Measurements from ENCODE around the gene DBET.
"Not testable (repeated sequence)": the region's sequence is repeated elsewhere in the genome, so short reads cannot be mapped to it uniquely, and the experiment has no call there.

DBET gene

GRCh38 chr4:190064342-190064741 is at the start of gene DBET:
Gene DBET (plus strand): TSS chr4:190064502.
- not testable (repeated sequence) for DNase-seq

DNA sequence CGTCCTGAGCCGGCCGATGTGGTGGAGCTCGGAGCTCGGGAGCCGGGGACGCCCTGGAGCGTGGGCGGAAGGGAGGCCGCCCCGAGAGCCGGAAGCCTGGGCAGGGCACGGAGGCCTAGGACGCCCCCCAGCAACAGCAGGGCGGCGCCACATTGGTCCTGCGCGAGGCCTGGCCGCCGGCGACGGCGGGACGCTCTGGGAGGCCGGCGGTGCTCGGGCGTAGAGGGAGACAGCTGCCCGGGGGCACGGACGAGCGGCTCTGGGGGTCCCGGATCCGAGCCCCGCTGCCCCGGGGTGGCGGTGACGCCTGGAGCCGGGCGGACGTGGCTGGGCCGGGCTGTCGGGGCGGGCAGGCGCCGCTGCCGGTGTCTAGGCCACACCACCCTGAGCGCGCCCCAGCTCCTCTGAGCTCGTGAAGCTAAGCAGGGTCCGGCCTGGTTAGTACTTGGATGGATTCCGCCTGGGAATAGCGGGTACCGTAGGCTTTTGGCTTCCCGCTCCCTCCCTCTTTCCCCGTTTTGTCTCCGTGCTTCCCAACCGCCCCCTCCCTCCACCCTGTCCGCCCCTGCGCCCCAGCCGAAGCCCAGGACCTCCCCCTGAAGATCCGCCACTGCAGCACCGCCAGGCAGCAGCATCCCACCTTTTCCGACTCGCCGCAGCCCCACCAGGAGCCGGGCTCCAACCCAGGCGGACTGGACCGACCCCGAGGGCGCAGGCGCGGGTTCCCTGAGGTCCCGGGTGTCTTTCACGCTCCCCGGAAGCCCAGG is 49.3 kb upstream of the DBET start:
- DNase-seq = no peak

DNA sequence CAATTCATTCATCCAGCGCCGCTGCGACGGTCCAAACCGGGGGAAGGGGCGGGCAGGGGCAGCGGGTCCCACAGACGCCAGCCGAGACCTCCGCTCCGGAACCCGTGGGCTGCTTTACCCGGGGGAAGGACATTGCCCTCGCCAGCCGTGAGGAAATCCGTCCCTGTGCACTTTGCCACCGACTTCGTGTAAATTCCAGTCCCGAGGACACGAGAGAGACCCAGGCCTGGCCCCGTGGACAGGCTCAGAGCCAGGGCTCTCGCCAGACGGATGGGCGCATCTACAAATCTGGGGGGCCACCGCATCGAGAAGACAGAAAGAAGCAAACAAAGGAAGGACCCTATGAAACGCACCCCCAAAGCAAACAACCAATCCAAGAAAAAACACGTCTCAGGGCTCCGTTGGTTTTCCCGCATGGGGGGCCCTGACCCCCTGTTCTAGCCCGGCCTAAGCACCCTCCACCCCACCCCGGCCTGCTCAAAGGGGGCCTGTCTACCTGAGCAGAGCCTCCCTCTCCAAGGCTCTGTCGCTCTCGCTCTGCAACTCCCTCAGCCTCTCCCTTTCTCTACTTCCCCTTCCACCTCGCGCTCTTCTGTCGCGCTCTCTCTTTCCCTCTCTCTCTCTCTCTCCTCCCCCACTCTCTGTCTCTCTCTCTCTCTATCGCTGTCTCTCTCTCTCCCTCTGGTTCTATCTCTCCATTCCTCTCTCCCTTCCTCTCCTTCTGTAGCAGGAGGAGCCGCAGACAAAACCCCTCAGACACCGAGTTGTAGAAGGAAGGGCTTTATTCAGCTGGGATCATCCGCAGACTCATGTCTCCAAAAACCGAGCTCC is 48.5 kb upstream of the DBET start:
- no peak for DNase-seq

DNA sequence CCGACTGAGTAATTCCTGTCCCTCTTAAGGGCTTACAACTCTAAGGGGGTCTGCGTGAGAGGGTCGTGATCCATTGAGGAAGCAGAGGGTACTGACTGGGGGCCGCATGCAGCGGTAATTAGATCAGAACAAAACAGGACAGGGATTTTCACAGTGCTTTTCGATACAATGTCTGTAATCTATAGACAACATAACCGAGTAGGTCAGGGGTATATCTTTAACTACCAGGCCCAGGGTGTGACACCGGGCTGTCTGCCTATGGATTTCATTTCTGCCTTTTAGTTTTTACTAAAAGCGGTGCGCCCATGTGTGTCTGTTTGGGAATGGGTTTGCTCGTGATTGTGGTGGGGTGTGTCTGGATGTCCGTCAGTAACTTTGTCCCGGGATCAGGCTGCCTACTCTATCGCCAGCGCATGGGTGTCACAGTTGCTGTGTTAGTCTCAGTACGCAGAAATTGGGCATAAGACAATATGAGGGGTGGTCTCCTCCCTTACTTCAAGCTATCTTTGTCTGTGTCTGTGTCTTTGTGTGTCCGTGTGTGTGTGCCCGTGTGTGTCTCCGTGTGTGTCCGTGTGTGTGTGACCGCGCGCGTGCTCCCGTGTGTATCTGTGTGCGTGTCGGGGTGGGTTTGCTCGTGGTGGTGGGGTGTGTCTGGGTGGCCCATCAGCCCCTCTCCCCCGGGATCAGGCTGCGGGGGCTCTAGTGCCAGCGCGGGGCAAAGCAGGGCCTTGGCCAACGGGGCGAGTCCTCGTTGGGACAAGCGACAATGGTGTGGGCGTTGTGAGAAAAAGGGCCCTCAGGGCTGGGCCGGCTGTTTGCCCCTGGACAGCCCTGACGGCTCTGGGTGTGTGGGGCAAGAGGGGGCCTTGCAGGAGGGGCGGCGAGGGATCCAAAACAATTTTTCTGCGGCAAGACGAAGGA is 47.7 kb upstream of the DBET start:
- DNase-seq = no peak

DNA sequence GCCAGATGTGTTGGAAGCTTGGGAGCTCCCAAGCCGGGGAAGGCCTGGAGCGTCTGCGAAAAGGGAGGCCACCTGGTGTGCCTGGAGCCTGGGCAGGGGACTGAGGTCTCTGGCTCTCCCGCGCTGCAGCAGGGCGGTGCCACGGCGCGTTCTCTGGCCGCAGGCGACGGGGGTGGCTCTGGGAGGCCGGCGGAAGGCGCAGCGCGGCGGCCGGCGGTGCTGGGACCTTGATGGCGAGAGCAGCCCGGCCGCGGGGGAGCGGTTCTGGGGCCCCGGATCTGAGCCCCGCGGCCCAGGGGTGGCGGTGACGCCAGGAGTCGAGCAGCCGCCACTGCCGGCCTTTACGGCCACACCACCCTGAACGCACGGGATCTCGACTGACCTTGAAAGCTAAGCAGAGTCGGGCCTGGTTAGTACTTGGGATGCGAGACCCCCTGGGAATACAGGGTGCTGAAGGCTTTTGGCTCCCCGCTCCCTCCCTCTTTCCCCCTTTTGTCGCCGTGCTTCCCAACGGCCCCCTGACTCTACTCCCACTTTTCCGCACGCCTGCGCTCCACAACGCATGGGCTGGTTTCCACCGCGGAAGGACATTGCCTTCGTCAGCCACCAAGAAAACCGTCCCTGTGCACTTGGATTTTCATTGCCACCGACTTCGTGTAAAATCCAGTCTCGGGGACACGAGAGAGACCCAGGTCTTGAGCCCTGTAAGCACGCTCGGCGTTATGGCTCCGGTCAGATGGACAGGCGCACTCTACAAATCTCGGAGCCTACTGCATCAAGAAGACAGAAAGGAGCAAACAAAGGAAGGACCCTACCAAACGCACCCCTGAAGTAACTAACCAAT is 46.7 kb upstream of the DBET start:
- DNase-seq = no peak

DNA sequence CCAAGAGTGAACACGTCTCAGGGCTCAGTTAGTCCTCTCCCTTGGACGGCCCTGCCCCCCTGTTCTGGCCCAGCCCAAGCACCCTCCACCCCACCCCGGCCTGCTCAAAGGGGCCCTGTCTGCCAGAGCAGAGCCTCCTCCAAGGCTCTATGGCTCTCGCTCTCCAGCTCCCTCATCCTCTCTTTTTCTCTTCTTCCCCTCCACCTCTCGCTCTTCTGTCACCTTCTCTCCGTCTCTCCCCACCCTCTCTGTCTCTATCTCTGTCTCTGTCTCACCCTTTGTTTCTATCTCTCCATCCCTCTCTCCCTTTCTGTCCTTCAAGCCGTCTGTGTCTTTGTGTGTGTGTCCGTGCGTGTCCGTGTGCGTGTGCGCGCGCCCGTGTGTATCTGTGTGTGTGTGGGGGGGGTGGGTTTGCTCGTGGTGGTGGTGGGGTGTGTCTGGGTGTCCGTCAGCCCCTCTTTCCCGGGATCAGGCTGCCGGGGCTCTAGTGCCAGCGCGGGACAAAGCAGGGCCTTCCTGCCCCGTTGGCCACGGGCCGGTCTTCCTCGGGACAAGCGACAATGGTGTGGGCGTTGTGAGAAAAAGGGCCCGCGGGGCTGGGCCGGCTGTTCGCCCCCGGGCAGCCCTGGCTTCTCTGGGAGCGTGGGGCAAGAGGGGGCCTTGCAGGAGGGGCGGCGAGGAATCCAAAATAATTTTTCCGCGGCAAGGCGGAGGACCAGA is 45.9 kb upstream of the DBET start:
- DNase-seq = no peak

GRCh38 chr4:190019023-190019858 is 45.1 kb upstream of the DBET start:
- DNase-seq = no peak

DNA sequence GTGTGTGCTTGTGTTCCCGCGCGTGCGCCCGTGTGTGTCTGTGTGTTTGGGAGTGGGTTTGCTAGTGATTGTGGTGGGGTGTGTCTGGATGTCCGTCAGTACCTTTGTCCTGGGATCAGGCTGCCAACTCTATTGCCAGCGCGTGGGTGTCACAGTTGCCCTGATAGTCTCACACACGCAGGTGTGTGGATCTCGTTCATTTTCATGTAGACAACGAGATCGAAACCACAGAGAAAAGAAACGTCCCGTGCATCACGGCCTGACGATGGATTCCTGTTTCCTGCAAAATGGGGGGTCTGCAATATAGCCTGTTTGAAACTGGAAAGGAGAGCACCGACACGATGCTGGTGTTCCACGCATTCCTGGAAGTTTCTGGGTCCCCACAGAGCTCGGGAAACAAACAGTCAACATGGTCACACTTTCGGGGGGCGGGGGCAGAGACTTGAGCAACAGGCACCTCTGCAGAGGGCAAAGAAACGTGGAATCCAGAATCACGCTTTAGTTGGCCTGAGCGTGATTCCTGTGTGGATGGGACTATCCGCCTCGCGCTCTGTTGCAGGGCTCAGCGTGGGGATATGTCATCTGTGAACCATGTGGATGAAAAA is 44.3 kb upstream of the DBET start:
- not testable (repeated sequence) for DNase-seq

- no peak for DNase-seq
These were observed 43.2 kb upstream of the DBET start for GRCh38 chr4:190020790-190021717.

- DNase-seq = not testable (repeated sequence)
These were observed 42.3 kb upstream of the DBET start for GRCh38 chr4:190021973-190022372.

DNA sequence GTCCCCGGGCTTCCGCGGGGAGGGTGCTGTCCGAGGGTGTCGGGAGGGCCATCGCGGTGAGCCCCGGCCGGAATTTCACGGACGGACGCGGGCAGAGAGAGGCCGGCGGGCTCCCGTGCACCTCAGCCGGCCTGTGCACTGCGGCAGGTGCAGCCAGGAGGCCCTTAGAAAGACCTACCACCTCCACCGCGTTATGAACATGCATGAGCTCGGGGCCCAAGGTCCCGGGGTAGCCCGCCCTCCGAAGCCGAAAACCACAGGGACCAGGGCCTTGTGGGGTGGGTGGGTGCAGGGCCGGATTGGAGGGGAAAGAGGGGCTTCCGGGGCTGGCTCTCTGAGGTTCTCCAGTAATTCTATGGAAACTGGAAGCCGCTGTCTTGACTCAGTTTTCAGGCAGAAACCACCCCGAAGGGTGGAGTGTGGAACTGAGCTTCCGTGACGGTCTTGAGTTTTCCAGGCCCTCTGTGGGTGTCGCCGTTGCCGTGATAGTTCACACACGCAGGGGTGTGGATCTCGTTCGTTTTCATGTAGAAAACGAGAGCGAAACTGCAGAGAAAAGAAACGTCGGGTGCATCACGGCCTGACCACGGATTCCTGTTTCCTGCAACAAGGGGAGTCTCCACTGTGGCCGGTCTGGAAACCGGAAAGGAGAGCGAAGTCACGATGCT is 41.6 kb upstream of the DBET start:
- not testable (repeated sequence) for DNase-seq

GRCh38 chr4:190027156-190027555 is 37.1 kb upstream of the DBET start, which contains the start of gene FRG2:
Gene FRG2 (minus strand): TSS chr4:190027256. CDS start chr4:190027204, 52 bp downstream.
- DNase-seq = not testable (repeated sequence)

DNA sequence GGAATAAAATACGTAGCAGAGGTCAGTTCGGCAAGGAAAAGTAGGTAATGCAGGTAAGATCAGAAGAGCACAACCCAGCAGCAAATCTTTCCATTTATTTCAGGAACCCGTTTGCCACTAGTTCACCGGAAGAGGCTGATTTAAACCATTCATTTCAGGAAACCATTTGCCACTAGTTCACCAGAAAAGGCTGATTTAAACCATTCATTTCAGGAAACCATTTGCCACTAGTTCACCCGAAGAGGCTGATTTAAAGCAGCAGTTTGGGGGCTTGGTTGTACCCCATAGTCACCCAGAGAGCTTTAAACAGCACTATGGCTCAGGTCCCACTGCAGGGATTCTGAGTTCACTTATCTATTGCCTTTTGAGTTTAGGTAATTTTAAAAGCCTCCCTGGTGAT is 33.0 kb upstream of the DBET start:
- DNase-seq = not testable (repeated sequence)

DNA sequence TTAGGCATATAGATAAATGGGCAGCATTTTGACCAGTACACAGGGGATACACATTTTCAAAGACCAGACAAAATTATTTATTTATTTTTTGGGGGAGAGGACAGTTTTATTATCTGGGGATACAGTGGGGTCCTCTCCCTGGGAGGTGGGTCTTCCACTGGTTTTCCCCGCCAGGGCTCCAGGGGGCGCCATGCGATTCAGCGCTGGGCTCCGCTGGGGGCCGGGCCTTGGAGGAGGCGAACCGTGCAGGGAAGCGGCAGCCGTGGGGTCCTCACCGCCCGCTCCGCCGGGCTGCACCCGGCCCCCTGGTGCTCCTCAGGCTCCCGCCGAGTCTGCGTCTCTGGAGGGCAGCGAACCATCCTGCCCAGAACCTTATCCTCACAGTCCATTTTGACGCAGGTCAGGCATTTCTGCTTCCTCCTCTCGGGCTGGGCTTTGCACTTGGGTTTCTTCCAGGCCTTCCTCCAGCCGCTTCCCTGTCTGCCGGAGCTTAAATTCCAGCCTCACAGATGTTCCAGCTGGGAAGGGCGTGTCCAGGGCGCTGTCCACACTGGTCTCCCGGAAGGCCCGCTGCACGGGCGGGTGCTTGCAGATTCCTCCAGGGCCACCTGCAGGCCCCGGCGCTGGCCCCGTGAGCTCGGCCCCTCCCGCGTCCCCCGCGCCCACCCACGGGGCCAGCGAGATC is 26.5 kb upstream of the DBET start:
- not testable (repeated sequence) for DNase-seq

GRCh38 chr4:190040873-190041272 is 23.4 kb upstream of the DBET start:
- DNase-seq = not testable (repeated sequence)

DNA sequence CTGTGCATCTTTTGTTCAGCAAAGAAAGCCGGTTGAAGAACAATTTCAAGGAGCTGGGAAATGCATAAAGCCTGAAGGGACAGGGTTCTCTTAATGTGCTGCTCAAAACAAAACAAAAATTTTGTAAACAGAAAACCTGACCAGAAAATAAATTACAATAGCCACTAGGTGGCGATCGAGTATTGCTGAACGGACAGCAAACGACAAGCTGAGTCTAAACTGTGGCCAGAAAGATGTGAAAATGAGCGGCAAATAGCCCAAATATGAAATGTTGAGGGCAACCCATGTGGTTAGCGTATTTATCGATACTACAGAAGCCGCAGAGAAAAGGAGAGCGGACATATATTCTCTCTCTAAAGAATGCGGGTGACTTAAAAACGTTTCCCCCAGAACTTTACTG is 16.7 kb upstream of the DBET start:
- DNase-seq = not testable (repeated sequence)
